Adipocyte (in vitro differentiated cells): ENCODE data around the gene WFDC1.

Source experiments
- DNase-seq: peaks from one replicate; pipeline ENCODE4 v3.0.0-alpha.2; 2015; ENCODE audit warnings: low read depth
- H3K27me3 ChIP-seq: replicated peaks from 2 replicates; pipeline ENCODE4 v1.7.0; 2013; ENCODE audit warnings: mild to moderate bottlenecking, low read length, moderate library complexity; ENCODE audit not compliant: control insufficient read depth, insufficient read depth
- H3K36me3 ChIP-seq: 2 replicates; pipeline ENCODE4 v1.7.0; 2013; ENCODE audit warnings: low read length, mild to moderate bottlenecking, moderate library complexity; ENCODE audit not compliant: control insufficient read depth, insufficient read depth, severe bottlenecking
- H3K4me1 ChIP-seq: 2 replicates; pipeline ENCODE4 v1.7.0; 2013; ENCODE audit warnings: mild to moderate bottlenecking, low read length, moderate library complexity; ENCODE audit not compliant: control insufficient read depth, insufficient read depth
- H3K4me3 ChIP-seq: 2 replicates; pipeline ENCODE4 v1.7.0; 2013; ENCODE audit warnings: mild to moderate bottlenecking, low read length, moderate library complexity
- H3K9ac ChIP-seq: 2 replicates; pipeline ENCODE4 v1.7.0; 2013; ENCODE audit warnings: mild to moderate bottlenecking, low read length, moderate library complexity
- H3K9me3 ChIP-seq: 2 replicates; pipeline ENCODE4 v1.7.0; 2013; ENCODE audit warnings: mild to moderate bottlenecking, low read length, moderate library complexity; ENCODE audit not compliant: control insufficient read depth

WFDC1 gene

GRCh38 chr16:84274515-84274914 lies 20.2 kb upstream of the WFDC1 start:
- no peak for DNase-seq
- H3K4me1 ChIP-seq: no peaks in the 10 kb centered on the region
- no peak overlapping the region for H3K4me3 ChIP-seq
- peaks cover 56% of the 10 kb centered on the region for H3K27me3 ChIP-seq
- H3K9ac ChIP-seq: no peak overlapping the region
- no peaks in the 10 kb centered on the region for H3K9me3 ChIP-seq
- no peaks in the 10 kb centered on the region for H3K36me3 ChIP-seq

DNA sequence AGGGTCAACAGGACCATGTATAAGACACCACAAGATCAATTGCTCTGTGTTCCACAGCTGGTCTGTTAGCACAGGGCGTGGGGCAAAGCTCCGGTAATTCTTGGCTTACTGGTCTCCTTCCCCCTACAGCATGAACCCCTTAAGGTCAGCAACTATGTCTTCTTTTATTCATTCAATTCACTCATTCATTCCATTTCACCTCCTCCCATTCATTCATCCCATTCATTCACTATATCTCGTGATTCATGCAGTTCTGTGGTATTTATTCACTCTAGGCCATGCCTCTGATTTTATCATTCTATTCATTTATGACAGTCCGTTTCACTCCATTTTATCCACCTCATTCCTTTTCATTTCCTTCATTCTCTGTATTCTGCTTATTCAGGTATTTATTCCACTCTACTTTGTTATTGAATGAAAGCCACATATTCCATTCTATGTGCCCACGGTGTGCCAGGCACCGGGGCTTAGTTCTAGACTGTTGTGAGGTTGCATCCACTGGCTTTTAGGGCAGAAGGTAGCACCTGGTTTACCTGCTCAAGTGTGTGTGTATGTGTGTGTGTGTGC lies 19.0 kb upstream of the WFDC1 start:
- no peak overlapping the region for H3K4me3 ChIP-seq
- no peaks in the 10 kb centered on the region for H3K36me3 ChIP-seq
- H3K4me1 ChIP-seq: no peaks in the 10 kb centered on the region
- no peak for DNase-seq
- H3K27me3 ChIP-seq: peaks cover 56% of the 10 kb centered on the region
- no peak overlapping the region for H3K9ac ChIP-seq
- H3K9me3 ChIP-seq: no peaks in the 10 kb centered on the region

GRCh38 chr16:84277244-84277823 lies 17.3 kb upstream of the WFDC1 start:
- H3K4me3 ChIP-seq: no peak overlapping the region
- no peaks in the 10 kb centered on the region for H3K4me1 ChIP-seq
- peaks cover 55% of the 10 kb centered on the region for H3K27me3 ChIP-seq
- H3K9me3 ChIP-seq: no peaks in the 10 kb centered on the region
- no peaks in the 10 kb centered on the region for H3K36me3 ChIP-seq
- DNase-seq: peak; percentile 85
- H3K9ac ChIP-seq: no peak overlapping the region

DNA sequence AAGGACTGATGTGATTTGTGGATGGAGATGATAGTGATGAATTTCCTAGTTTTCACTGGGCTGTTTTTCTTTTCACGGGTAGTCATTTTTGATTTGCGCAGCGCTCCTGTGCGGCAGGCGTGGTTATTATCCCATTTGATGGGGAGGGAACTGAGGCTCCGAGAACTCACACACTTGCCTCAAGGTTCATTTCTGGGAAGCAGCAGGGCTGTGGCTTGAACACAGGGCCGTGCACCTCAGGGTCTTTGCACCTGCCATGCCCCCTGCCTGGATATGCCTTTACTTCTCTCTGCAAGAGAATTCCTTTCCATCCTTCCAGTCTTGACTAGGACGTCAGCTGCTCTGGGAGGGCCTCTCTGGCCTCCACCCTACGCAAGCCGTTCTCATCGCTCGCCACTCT lies 16.3 kb upstream of the WFDC1 start:
- Histone ChIP-seq H3K4me1 (no peaks in the 10 kb centered on the region), H3K9ac (no peak overlapping the region), H3K36me3 (no peaks in the 10 kb centered on the region), H3K4me3 (no peak overlapping the region), H3K27me3 (peaks cover 47% of the 10 kb centered on the region), H3K9me3 (no peaks in the 10 kb centered on the region)
- no peak for DNase-seq

GRCh38 chr16:84278968-84279367 lies 15.7 kb upstream of the WFDC1 start:
- DNase-seq: no peak
- Histone ChIP-seq H3K4me1 (peaks cover 2% of the 10 kb centered on the region), H3K9ac (no peak overlapping the region), H3K36me3 (no peaks in the 10 kb centered on the region), H3K9me3 (no peaks in the 10 kb centered on the region), H3K4me3 (no peak overlapping the region), H3K27me3 (peaks cover 49% of the 10 kb centered on the region)

DNA sequence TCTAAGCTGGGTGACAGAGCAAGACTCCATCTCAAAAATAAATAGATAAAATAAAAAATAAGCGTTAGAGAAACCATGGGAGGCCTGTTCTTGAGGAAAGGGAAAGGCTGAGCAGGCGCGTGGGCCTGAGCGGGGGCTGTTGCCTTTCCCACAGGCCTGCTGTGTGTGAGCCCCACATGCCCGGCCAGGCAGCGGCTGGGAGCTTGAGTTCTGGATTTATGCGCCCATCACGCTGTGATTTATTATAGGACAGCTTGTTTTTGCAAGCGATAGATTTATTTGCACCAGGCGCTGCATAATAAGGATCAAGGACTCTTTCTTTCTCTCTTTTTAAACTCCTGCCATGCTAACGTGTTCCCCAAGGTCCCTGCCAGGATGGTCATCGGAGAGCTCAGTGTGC lies 14.8 kb upstream of the WFDC1 start:
- Histone ChIP-seq H3K4me3 (no peak overlapping the region), H3K36me3 (no peaks in the 10 kb centered on the region), H3K9me3 (no peaks in the 10 kb centered on the region), H3K9ac (no peak overlapping the region), H3K4me1 (peaks cover 8% of the 10 kb centered on the region), H3K27me3 (peaks cover 39% of the 10 kb centered on the region)
- DNase-seq: no peak

GRCh38 chr16:84281074-84281473 lies 13.6 kb upstream of the WFDC1 start:
- Histone ChIP-seq H3K4me1 (peaks cover 8% of the 10 kb centered on the region), H3K27me3 (peaks cover 28% of the 10 kb centered on the region), H3K4me3 (no peak overlapping the region), H3K9ac (no peak overlapping the region), H3K9me3 (no peaks in the 10 kb centered on the region), H3K36me3 (no peaks in the 10 kb centered on the region)
- DNase-seq: no peak

- Histone ChIP-seq H3K27me3 (peaks cover 26% of the 10 kb centered on the region), H3K4me1 (peaks cover 8% of the 10 kb centered on the region), H3K4me3 (no peak overlapping the region), H3K36me3 (no peaks in the 10 kb centered on the region), H3K9ac (no peak overlapping the region), H3K9me3 (peaks cover under 1% of the 10 kb centered on the region)
- DNase-seq: no peak
Observed at GRCh38 chr16:84282533-84282932, 12.1 kb upstream of the WFDC1 start.

GRCh38 chr16:84283314-84284153 lies 11.1 kb upstream of the WFDC1 start:
- Histone ChIP-seq H3K36me3 (no peaks in the 10 kb centered on the region), H3K9me3 (peaks cover 8% of the 10 kb centered on the region), H3K9ac (no peak overlapping the region), H3K27me3 (peaks cover 34% of the 10 kb centered on the region), H3K4me3 (no peak overlapping the region), H3K4me1 (peaks cover 9% of the 10 kb centered on the region)
- DNase-seq: no peak

GRCh38 chr16:84284154-84284722 lies 10.4 kb upstream of the WFDC1 start:
- Histone ChIP-seq H3K4me1 (peaks cover 12% of the 10 kb centered on the region), H3K36me3 (no peaks in the 10 kb centered on the region), H3K27me3 (peaks cover 39% of the 10 kb centered on the region), H3K9me3 (peaks cover 10% of the 10 kb centered on the region), H3K9ac (no peak overlapping the region), H3K4me3 (no peak overlapping the region)
- DNase-seq: peak; percentile 91

- Histone ChIP-seq H3K36me3 (no peaks in the 10 kb centered on the region), H3K4me1 (peaks cover 12% of the 10 kb centered on the region), H3K27me3 (peaks cover 37% of the 10 kb centered on the region), H3K9me3 (peaks cover 10% of the 10 kb centered on the region), H3K9ac (no peak overlapping the region), H3K4me3 (no peak overlapping the region)
- DNase-seq: peak; percentile 83
Observed at GRCh38 chr16:84286578-84287240, 8.0 kb upstream of the WFDC1 start.
